HepG2 (cell line): ENCODE results near the gene KAZALD1. TPM values are rescaled to one million over a fixed set of nuclear protein-coding genes. Genes with fewer than 3 reads are reported as not detected.

Experiments
- BCLAF1 ChIP-seq: fragments of 450-650 bp; IDR thresholded peaks from 2 replicates; pipeline ENCODE4 v1.6.1; 2017; ENCODE audit warnings: mild to moderate bottlenecking
- DBP ChIP-seq: sonication (generic); formaldehyde crosslinking; IDR thresholded peaks from 2 replicates; pipeline ENCODE4 v1.4.0; 2020; ENCODE audit warnings: missing genetic modification reagents; ENCODE audit errors: not compliant biosample characterization
- DRAP1 ChIP-seq: IDR thresholded peaks from 2 replicates; pipeline ENCODE4 v1.6.1; 2016; ENCODE audit warnings: missing genetic modification reagents, missing compliant biosample characterization
- ELF1 ChIP-seq: sonication (generic); formaldehyde crosslinking; IDR thresholded peaks from 2 replicates; pipeline ENCODE4 v1.4.0; 2020; ENCODE audit warnings: missing genetic modification reagents
- HNRNPL ChIP-seq: fragments of 200-400 bp; formaldehyde crosslinking; IDR thresholded peaks from 2 replicates; pipeline ENCODE4 v1.6.1; 2017; ENCODE audit warnings: mild to moderate bottlenecking, low read depth, low read length
- JUNB ChIP-seq: sonication (generic); formaldehyde crosslinking; IDR thresholded peaks from 2 replicates; pipeline ENCODE4 v1.8.0; 2022; ENCODE audit warnings: missing genetic modification reagents, mild to moderate bottlenecking, borderline replicate concordance
- MYNN ChIP-seq: sonication (generic); formaldehyde crosslinking; IDR thresholded peaks from 2 replicates; pipeline ENCODE4 v1.4.0; 2020; ENCODE audit warnings: mild to moderate bottlenecking, low read depth, missing genetic modification reagents
- PAXIP1 ChIP-seq: sonication (generic); formaldehyde crosslinking; conservative IDR thresholded peaks from 2 replicates; pipeline ENCODE4 v1.4.0; 2020; ENCODE audit warnings: mild to moderate bottlenecking, missing genetic modification reagents, moderate library complexity
- PHF8 ChIP-seq: sonication (generic); formaldehyde crosslinking; IDR thresholded peaks from 2 replicates; pipeline ENCODE4 v1.5.0; 2020; ENCODE audit warnings: missing genetic modification reagents
- PRDM15 ChIP-seq: sonication (generic); formaldehyde crosslinking; IDR thresholded peaks from 2 replicates; pipeline ENCODE4 v1.4.0; 2020; ENCODE audit warnings: missing genetic modification reagents
- SMAD3 ChIP-seq: sonication (generic); formaldehyde crosslinking; IDR thresholded peaks from 2 replicates; pipeline ENCODE4 v1.4.0; 2020; ENCODE audit warnings: missing genetic modification reagents
- WIZ ChIP-seq: sonication (generic); formaldehyde crosslinking; IDR thresholded peaks from 2 replicates; pipeline ENCODE4 v1.5.1; 2020; ENCODE audit warnings: mild to moderate bottlenecking, missing genetic modification reagents
- ZNF124 ChIP-seq: sonication (generic); formaldehyde crosslinking; IDR thresholded peaks from 2 replicates; pipeline ENCODE4 v1.4.0; 2020; ENCODE audit warnings: missing genetic modification reagents
- ZNF354B ChIP-seq: sonication (generic); formaldehyde crosslinking; IDR thresholded peaks from 2 replicates; pipeline ENCODE4 v1.8.0; 2022; ENCODE audit warnings: mild to moderate bottlenecking, missing genetic modification reagents
- ZNF605 ChIP-seq: sonication (generic); formaldehyde crosslinking; IDR thresholded peaks from 2 replicates; pipeline ENCODE4 v1.8.0; 2022; ENCODE audit warnings: mild to moderate bottlenecking, missing genetic modification reagents
- polyA plus RNA-seq, 8 experiments: library from polyadenylated mRNA; depleted of rRNA in 3 of 8; stranded (reverse) in 7 of 8; unstranded in 1 of 8; fragments of >200 nt; fragmentation: Illumina TruSeq in 4 of 8; extraction: Trizol in 4 of 8; gene quantifications; 2 replicates each; pipeline versions ENCODE4 v1.2.1 to v1.2.3, GENCODE V29; 2011 to 2016; ENCODE audit warnings: low read depth in 4 of 8, missing spikeins in 1 of 8, mixed read lengths in 1 of 8; ENCODE audit not compliant: insufficient read depth in 1 of 8
- total RNA-seq, 5 experiments: library from RNA; depleted of rRNA; stranded (reverse); fragments of >200 nt; fragmentation: Illumina TruSeq; extraction: Trizol; gene quantifications; 2 replicates each; pipeline ENCODE4 v1.2.3, GENCODE V29; 2016; ENCODE audit warnings: low read depth in 1 of 5

The KAZALD1 gene
- total and polyA plus RNA-seq, 2 of the 13 experiments (the other 11 are each of a cell fraction or from before 2014, with no cell fraction given), result 16.7 to 27.7 TPM

GRCh38 chr10:101067356-101068083 lies 5.7 kb downstream of the KAZALD1 start (continued):
- TF ChIP-seq PRDM15 (CRISPR knock-in tag) (peak; percentile 25; the same call in 1 of the 2 replicates), ZNF605 (peak; percentile 59), HNRNPL (no peak), ELF1 (CRISPR knock-in tag) (peak; percentile 58; the same call in 1 of the 2 replicates), ZNF354B (CRISPR knock-in tag) (no peak), PAXIP1 (CRISPR knock-in tag) (peak; percentile 25; the same call in 1 of the 2 replicates), ZNF124 (CRISPR knock-in tag) (peak; percentile 22; the same call in 1 of the 2 replicates), MYNN (CRISPR knock-in tag) (0 out of 2 replicates have a peak, but pooled peaks have one; percentile 26), JUNB (no peak), PHF8 (CRISPR knock-in tag) (peak; percentile 31; the same call in 1 of the 2 replicates), BCLAF1 (no peak), DBP (CRISPR knock-in tag) (peak; percentile 67), DRAP1 (CRISPR knock-in tag) (0 out of 2 replicates have a peak, but pooled peaks have one; percentile 24), SMAD3 (no peak), WIZ (CRISPR knock-in tag) (no peak)
